ENCODE results near the gene TACO1. TPM values are rescaled to one million over a fixed set of nuclear protein-coding genes. Genes with fewer than 3 reads are reported as not detected.

The TACO1 gene
- total and polyA plus RNA-seq, 9 of the 15 experiments (the other 6 are each of a cell fraction or from before 2014, with no cell fraction given): 10.3 to 41.6 (median 30.9) TPM

DNA sequence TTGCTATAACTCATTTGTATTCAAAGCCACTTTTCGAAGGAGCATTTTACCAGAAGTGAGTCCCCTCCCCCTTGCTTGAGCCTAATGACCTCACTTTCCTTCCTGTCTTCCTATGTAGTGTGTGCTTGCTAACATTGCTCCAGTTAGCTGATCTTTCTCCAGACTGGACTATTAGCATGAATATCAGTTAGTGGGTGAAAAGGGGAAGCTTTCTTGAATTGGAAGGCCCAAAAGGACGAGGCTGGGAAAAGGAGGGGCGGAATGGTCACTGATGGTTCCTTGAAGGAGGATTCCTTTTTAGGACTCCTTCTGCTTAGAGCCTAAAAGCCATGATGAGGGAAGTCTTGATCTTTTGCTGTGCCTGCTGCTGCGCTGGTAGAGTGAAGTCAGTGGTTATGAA lies 33.5 kb downstream of the TACO1 start:
- FAIRE-seq (peak; percentile 89), DNase-seq (ENCODE audit: extremely low read depth in 1 of 4, low spot score in 3 of 4) (peak; percentile 31 to 71 (median 53)), ATAC-seq (peak; percentile 91)
- H3K4me2 ChIP-seq (ENCODE audit: insufficient read depth, low read length): peak overlapping the region; percentile 46
- WGBS (ENCODE audit: insufficient coverage, low coverage, missing lambda C conversion rate): 35% methylated on average over 4 of the region's 4 CpGs
- ChIA-PET POLR2A (interaction anchor here (0.6 to 2.0 kb wide), 7 partner anchors 9 to 82 kb away, joined by 3 to 7 read pairs (median 4); no protein-coding TSS in a partner anchor), CTCF (ENCODE audit: low intra/inter-chr PET ratio) (no interaction called here)
- no peaks in the 10 kb centered on the region for H3K9me1 ChIP-seq (ENCODE audit: control insufficient read depth, insufficient read depth, low read length)
- no peaks in the 10 kb centered on the region for H4K20me1 ChIP-seq (replicated peaks; ENCODE audit: control insufficient read depth, insufficient read depth, low read length)
- H3K79me2 ChIP-seq (ENCODE audit: control insufficient read depth, insufficient read depth, low read length): no peaks in the 10 kb centered on the region
- intact Hi-C loops (cut with micrococcal nuclease): no loop called here
- peak overlapping the region; percentile 75 for H3K27ac ChIP-seq (ENCODE audit: extremely low read depth, low read depth, low read length)
- no peaks in the 10 kb centered on the region for H3K27me3 ChIP-seq (ENCODE audit: control insufficient read depth in 2 of 2, insufficient read depth in 2 of 2, low read length in 2 of 2)
- no peaks in the 10 kb centered on the region for H3K9me3 ChIP-seq (replicated peaks; ENCODE audit: control insufficient read depth, insufficient read depth, low read depth, low read length)
- no peak overlapping the region for H3K4me3 ChIP-seq
- peaks cover 3 to 23% of the 10 kb centered on the region in 2 experiments; a peak in 4 of 5 replicates for H3K4me1 ChIP-seq (replicated peaks in 1 of 2; ENCODE audit: control insufficient read depth in 2 of 2, insufficient read depth in 2 of 2, low read length in 2 of 2)
- H2AFZ ChIP-seq (ENCODE audit: low read depth, low read length): peak overlapping the region; percentile 52
- H3K9ac ChIP-seq (ENCODE audit: insufficient read depth in 1 of 2, low read depth in 2 of 2, low read length in 2 of 2): peak overlapping the region; percentile 62 to 66; a peak in 3 of 4 replicates
- in situ Hi-C loops (cut with MboI): no loop called here
- no TSS peak for BruUV-seq (replicated peaks)
- peaks cover 34% of the 10 kb centered on the region for H3K36me3 ChIP-seq (ENCODE audit: control insufficient read depth, insufficient read depth, low read length)
- no peak for TF ChIP-seq PREB (CRISPR knock-in tag; IDR thresholded peaks at IDR 0.05)
- TF ChIP-seq ZNF140 (CRISPR knock-in tag; IDR thresholded peaks at IDR 0.05): no peak
- TF ChIP-seq ARID1B (IDR thresholded peaks at IDR 0.05): no peak
- no peak for TF ChIP-seq GATAD2B (IDR thresholded peaks at IDR 0.05; ENCODE audit: borderline replicate concordance)
- TF ChIP-seq LEF1 (IDR thresholded peaks at IDR 0.05): peak; percentile 66; the same call in 1 of the 2 replicates
- TF ChIP-seq, protein P1, sequence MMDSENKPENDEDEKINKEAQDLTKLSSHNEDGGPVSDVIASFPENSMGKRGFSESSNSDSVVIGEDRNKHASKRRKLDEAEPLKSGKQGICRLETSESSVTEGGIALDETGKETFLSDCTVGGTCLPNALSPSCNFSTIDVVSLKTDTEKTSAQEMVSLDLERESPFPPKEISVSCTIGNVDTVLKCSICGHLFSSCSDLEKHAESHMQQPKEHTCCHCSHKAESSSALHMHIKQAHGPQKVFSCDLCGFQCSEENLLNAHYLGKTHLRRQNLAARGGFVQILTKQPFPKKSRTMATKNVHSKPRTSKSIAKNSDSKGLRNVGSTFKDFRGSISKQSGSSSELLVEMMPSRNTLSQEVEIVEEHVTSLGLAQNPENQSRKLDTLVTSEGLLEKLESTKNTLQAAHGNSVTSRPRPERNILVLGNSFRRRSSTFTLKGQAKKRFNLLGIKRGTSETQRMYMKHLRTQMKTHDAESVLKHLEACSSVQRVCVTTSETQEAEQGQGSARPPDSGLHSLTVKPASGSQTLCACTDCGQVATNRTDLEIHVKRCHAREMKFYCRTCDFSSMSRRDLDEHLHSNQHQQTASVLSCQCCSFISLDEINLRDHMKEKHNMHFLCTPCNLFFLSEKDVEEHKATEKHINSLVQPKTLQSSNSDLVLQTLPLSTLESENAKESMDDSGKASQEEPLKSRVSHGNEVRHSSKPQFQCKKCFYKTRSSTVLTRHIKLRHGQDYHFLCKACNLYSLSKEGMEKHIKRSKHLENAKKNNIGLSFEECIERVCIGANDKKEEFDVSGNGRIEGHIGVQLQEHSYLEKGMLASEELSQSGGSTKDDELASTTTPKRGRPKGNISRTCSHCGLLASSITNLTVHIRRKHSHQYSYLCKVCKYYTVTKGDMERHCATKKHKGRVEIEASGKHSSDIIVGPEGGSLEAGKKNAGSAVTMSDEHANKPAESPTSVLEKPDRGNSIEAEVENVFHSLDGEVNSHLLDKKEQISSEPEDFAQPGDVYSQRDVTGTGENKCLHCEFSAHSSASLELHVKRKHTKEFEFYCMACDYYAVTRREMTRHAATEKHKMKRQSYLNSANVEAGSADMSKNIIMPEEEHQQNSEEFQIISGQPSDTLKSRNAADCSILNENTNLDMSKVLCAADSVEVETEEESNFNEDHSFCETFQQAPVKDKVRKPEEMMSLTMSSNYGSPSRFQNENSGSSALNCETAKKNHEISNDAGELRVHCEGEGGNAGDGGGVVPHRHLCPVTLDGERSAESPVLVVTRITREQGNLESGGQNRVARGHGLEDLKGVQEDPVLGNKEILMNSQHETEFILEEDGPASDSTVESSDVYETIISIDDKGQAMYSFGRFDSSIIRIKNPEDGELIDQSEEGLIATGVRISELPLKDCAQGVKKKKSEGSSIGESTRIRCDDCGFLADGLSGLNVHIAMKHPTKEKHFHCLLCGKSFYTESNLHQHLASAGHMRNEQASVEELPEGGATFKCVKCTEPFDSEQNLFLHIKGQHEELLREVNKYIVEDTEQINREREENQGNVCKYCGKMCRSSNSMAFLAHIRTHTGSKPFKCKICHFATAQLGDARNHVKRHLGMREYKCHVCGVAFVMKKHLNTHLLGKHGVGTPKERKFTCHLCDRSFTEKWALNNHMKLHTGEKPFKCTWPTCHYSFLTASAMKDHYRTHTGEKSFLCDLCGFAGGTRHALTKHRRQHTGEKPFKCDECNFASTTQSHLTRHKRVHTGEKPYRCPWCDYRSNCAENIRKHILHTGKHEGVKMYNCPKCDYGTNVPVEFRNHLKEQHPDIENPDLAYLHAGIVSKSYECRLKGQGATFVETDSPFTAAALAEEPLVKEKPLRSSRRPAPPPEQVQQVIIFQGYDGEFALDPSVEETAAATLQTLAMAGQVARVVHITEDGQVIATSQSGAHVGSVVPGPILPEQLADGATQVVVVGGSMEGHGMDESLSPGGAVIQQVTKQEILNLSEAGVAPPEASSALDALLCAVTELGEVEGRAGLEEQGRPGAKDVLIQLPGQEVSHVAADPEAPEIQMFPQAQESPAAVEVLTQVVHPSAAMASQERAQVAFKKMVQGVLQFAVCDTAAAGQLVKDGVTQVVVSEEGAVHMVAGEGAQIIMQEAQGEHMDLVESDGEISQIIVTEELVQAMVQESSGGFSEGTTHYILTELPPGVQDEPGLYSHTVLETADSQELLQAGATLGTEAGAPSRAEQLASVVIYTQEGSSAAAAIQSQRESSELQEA (IDR thresholded peaks at IDR 0.05; ENCODE audit: low read depth): no peak
- TF ChIP-seq FOXA3 (CRISPR knock-in tag; conservative IDR thresholded peaks at IDR 0.05 in 1 of 2, IDR thresholded peaks at IDR 0.05 in 1 of 2): no peak
- TF ChIP-seq ZNF766 (CRISPR knock-in tag; conservative IDR thresholded peaks at IDR 0.05): no peak
- no peak for TF ChIP-seq ARHGAP35 (IDR thresholded peaks at IDR 0.05; ENCODE audit: partially characterized antibody)
- no peak for TF ChIP-seq CC2D1A (IDR thresholded peaks at IDR 0.05)
- no peak for TF ChIP-seq FOSL1 (tag; conservative IDR thresholded peaks at IDR 0.05)
- no peak for TF ChIP-seq SMAD4 (CRISPR knock-in tag; conservative IDR thresholded peaks at IDR 0.05)
- no peak for TF ChIP-seq ZKSCAN3 (CRISPR knock-in tag; IDR thresholded peaks at IDR 0.05)
- no peak for TF ChIP-seq MTA1 (IDR thresholded peaks at IDR 0.05; ENCODE audit: borderline replicate concordance)
- TF ChIP-seq EHMT2 (IDR thresholded peaks at IDR 0.05): no peak
- no peak for TF ChIP-seq SNIP1 (IDR thresholded peaks at IDR 0.05; ENCODE audit: low read depth)

Measured in K562 (cell line).